GM12891 (cell line): ENCODE measurements around the gene SLC25A6.

Source experiments
- POLR2A ChIP-seq: IDR thresholded peaks from 2 replicates; pipeline ENCODE4 v1.6.1; 2011; ENCODE audit warnings: low read depth, low read length, control low read depth
- POLR2AphosphoS5 ChIP-seq: IDR thresholded peaks from 2 replicates; pipeline ENCODE4 v1.6.1; 2011; ENCODE audit warnings: low read depth, low read length, control low read depth

DNA sequence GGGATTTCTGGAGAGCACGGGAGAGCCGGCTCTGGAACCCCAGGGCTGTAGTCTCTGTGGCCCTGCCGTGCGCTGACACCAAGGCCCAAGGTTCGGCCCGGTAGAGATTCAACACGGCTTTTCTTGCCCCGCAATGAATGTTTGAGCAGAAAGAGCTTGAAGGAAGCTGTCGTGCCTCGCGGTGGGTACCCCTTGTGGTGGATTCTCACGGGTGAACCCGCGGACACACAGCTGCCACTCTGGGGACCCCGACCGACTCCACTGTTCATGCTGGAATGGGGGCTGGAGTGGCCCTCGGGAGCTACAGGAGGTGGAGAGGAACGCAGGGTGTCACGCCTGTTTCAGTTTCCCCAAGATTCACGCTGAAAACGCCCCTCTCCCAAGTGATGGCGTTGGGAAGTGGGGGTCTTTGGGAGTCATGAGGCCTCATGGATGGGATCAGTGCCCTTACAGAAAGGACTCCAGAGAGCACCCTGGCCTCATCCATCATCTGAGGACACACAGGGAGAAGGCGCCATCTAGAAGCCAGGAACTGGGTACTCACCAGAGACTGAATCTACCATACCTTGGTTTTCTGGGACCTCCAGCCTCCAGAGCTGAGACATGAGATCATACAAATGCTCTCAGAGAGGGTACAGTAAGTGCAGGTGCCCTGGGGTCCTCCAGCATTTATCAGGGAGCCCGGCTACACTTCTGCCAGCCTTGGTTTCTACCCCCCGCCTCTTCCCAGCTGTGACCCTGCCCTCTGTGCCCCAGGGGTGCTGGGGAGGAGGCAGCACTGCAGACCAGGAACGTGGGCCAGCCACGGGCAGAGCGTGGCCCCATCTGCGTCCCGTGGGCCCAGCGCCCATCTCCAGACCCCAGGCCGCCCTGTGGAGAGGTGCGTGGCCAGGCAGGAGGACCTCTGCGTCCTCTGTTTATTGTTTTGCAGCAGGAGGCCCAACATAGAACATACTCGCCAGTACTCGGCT, 6.4 kb downstream of the SLC25A6 start:
- TF ChIP-seq POLR2AphosphoS5 (peak; percentile 50; the same call in 1 of the 2 replicates), POLR2A (peak; percentile 32; the same call in 1 of the 2 replicates)
